Endometrial microvascular endothelial cells (primary cell): ENCODE results near the gene MCOLN1. TPM values are rescaled to one million over a fixed set of nuclear protein-coding genes. Genes with fewer than 3 reads are reported as not detected.
"Not testable (repeated sequence)": the region's sequence is repeated elsewhere in the genome, so short reads cannot be mapped to it uniquely, and the experiment has no call there.

Experiments
- in situ Hi-C: cut with HindIII; loops from 2 replicates; pipeline ENCODE4 v1.10.0; 2017; ENCODE audit warnings: low sequenced_read_pairs, low pct_unique_long_range_greater_than_20kb; ENCODE audit errors: inconsistent ontology term
- total RNA-seq: library from RNA; depleted of rRNA; stranded (reverse); fragments of >200 nt; gene quantifications from one replicate; pipeline ENCODE4 v1.2.3, GENCODE V29; 2015; ENCODE audit errors: inconsistent ontology term

The MCOLN1 gene
- total RNA-seq, 1 donor from 2014 or later = 4.6 TPM

GRCh38 chr19:7558667-7559066 is 36.2 kb downstream of the MCOLN1 start:
- in situ Hi-C loops = no loop called here

- in situ Hi-C loops = no loop called here
These were observed 36.7 kb downstream of the MCOLN1 start for GRCh38 chr19:7559102-7559501.

GRCh38 chr19:7560255-7560654 is 37.8 kb downstream of the MCOLN1 start:
- in situ Hi-C loops = no loop called here

GRCh38 chr19:7561325-7561724 is 38.9 kb downstream of the MCOLN1 start:
- in situ Hi-C loops = no loop called here

- in situ Hi-C loops = no loop called here
These were observed 40.4 kb downstream of the MCOLN1 start for GRCh38 chr19:7562646-7563393.

- in situ Hi-C loops = no loop called here
These were observed 42.4 kb downstream of the MCOLN1 start for GRCh38 chr19:7564866-7565265.

- in situ Hi-C loops = no loop called here
These were observed 42.9 kb downstream of the MCOLN1 start for GRCh38 chr19:7565332-7565731.

GRCh38 chr19:7570761-7571160 is 48.3 kb downstream of the MCOLN1 start:
- in situ Hi-C loops = no loop called here

- in situ Hi-C loops = no loop called here
These were observed 53.1 kb downstream of the MCOLN1 start for GRCh38 chr19:7575434-7576040.

- in situ Hi-C loops = not testable (repeated sequence)
These were observed 55.0 kb downstream of the MCOLN1 start for GRCh38 chr19:7577422-7577821.

- in situ Hi-C loops = no loop called here
These were observed 55.7 kb downstream of the MCOLN1 start for GRCh38 chr19:7578127-7578526.

GRCh38 chr19:7579182-7579581 is 56.8 kb downstream of the MCOLN1 start:
- in situ Hi-C loops = no loop called here

GRCh38 chr19:7582446-7582845 is 60.0 kb downstream of the MCOLN1 start:
- in situ Hi-C loops = no loop called here

Other genes starting within 250 kb of the MCOLN1 start
- gene INSR, start 228.2 kb upstream of the MCOLN1 start, total RNA-seq = 9.5 TPM
- 32.9 TPM for gene ARHGEF18, start 173.7 kb upstream of the MCOLN1 start, total RNA-seq
- gene PEX11G, start 33.6 kb upstream of the MCOLN1 start, total RNA-seq = 0.84 TPM
- 25.4 TPM for gene ZNF358, start 6.5 kb upstream of the MCOLN1 start, total RNA-seq
- 180 TPM for gene PNPLA6, start 13.1 kb downstream of the MCOLN1 start, total RNA-seq
- gene CAMSAP3, start 73.2 kb downstream of the MCOLN1 start, total RNA-seq = not detected
- gene XAB2, start 106.9 kb downstream of the MCOLN1 start, total RNA-seq = 39.7 TPM
- gene PET100, start 107.2 kb downstream of the MCOLN1 start, total RNA-seq = 16.0 TPM
- gene PCP2, start 111.1 kb downstream of the MCOLN1 start, total RNA-seq = not detected
- 29.8 TPM for gene STXBP2, start 114.5 kb downstream of the MCOLN1 start, total RNA-seq
- gene RETN, start 146.4 kb downstream of the MCOLN1 start, total RNA-seq = not detected
- not detected for gene MCEMP1, start 154.5 kb downstream of the MCOLN1 start, total RNA-seq
- gene TRAPPC5, start 158.2 kb downstream of the MCOLN1 start, total RNA-seq = 81.6 TPM
- gene FCER2, start 179.5 kb downstream of the MCOLN1 start, total RNA-seq = not detected
- gene CLEC4G, start 209.5 kb downstream of the MCOLN1 start, total RNA-seq = not detected
- gene CD209, start 224.9 kb downstream of the MCOLN1 start, total RNA-seq = not detected
- gene CLEC4M, start 240.6 kb downstream of the MCOLN1 start, total RNA-seq = not detected